Liver (tissue), 9 donors: Measurements from ENCODE around the gene NYAP2. TPM values are rescaled to one million over a fixed set of nuclear protein-coding genes. Genes with fewer than 3 reads are reported as not detected.

ENCODE experiments used
- DNase-seq: peaks from one replicate; pipeline ENCODE4 v3.0.0-alpha.2; 2017; ENCODE audit warnings: low spot score
- H3K27ac ChIP-seq, 2 donors: one replicate each; pipeline ENCODE4 v1.7.0; 2013; ENCODE audit warnings: inconsistent platforms in 2 of 2, low read length in 2 of 2, control low read depth in 1 of 2, low read depth in 1 of 2, mild to moderate bottlenecking in 1 of 2
- H3K27me3 ChIP-seq, 4 donors: one replicate each; pipeline versions ENCODE4 v1.6.1 to v1.7.0; 2013; ENCODE audit warnings: low read length in 3 of 4, inconsistent platforms in 1 of 4, mild to moderate bottlenecking in 1 of 4, moderate library complexity in 1 of 4; ENCODE audit not compliant: control insufficient read depth in 4 of 4, insufficient read depth in 4 of 4
- H3K36me3 ChIP-seq, 4 donors: one replicate each; pipeline versions ENCODE4 v1.6.1 to v1.7.0; 2013; ENCODE audit warnings: low read length in 3 of 4, mild to moderate bottlenecking in 3 of 4, low read depth in 1 of 4, moderate library complexity in 1 of 4; ENCODE audit not compliant: control insufficient read depth in 4 of 4, insufficient read depth in 3 of 4
- H3K4me1 ChIP-seq, 4 donors: one replicate each; pipeline versions ENCODE4 v1.6.1 to v1.7.0; 2013; ENCODE audit warnings: low read length in 3 of 4, mild to moderate bottlenecking in 3 of 4, moderate library complexity in 1 of 4; ENCODE audit not compliant: control insufficient read depth in 4 of 4, insufficient read depth in 4 of 4
- H3K4me3 ChIP-seq, 3 donors: one replicate each; pipeline versions ENCODE4 v1.6.1 to v1.7.0; 2013; ENCODE audit warnings: low read length in 3 of 3, control low read depth in 1 of 3, low read depth in 1 of 3, mild to moderate bottlenecking in 1 of 3
- H3K9ac ChIP-seq, 2 donors: one replicate each; pipeline ENCODE4 v1.7.0; 2013; ENCODE audit warnings: low read length in 2 of 2, mild to moderate bottlenecking in 2 of 2, moderate library complexity in 2 of 2, control low read depth in 1 of 2, low read depth in 1 of 2
- H3K9me3 ChIP-seq, 4 donors: one replicate each; pipeline versions ENCODE4 v1.6.1 to v1.7.0; 2013; ENCODE audit warnings: low read length in 3 of 4; ENCODE audit not compliant: control insufficient read depth in 4 of 4
- EGR1 ChIP-seq, 2 donors: IDR thresholded peaks; 2 replicates each; pipeline ENCODE4 v1.6.1; 2016 to 2018; ENCODE audit warnings: antibody characterized with exemption in 2 of 2, low read depth in 2 of 2
- FOXA1 ChIP-seq: IDR thresholded peaks from 2 replicates; pipeline ENCODE4 v1.6.1; 2016; ENCODE audit warnings: antibody characterized with exemption
- FOXA2 ChIP-seq: IDR thresholded peaks from 2 replicates; pipeline ENCODE4 v1.6.1; 2016; ENCODE audit warnings: antibody characterized with exemption
- GABPA ChIP-seq, 2 donors: IDR thresholded peaks in 1 of 2; conservative IDR thresholded peaks in 1 of 2; 2 replicates each; pipeline ENCODE4 v1.6.1; 2016; ENCODE audit warnings: antibody characterized with exemption in 2 of 2, mild to moderate bottlenecking in 1 of 2, moderate library complexity in 1 of 2
- HNF4A ChIP-seq, 2 donors: conservative IDR thresholded peaks; 2 replicates each; pipeline ENCODE4 v1.6.1; 2016; ENCODE audit warnings: antibody characterized with exemption in 2 of 2, mild to moderate bottlenecking in 2 of 2
- HNF4G ChIP-seq: IDR thresholded peaks from 2 replicates; pipeline ENCODE4 v1.6.1; 2016; ENCODE audit warnings: antibody characterized with exemption
- JUND ChIP-seq, 2 donors: IDR thresholded peaks; 2 replicates each; pipeline ENCODE4 v1.6.1; 2016; ENCODE audit warnings: antibody characterized with exemption in 2 of 2
- NR2F2 ChIP-seq: IDR thresholded peaks from 2 replicates; pipeline ENCODE4 v1.6.1; 2016; ENCODE audit warnings: antibody characterized with exemption
- RAD21 ChIP-seq, 2 donors: IDR thresholded peaks; 2 replicates each; pipeline ENCODE4 v1.6.1; 2016; ENCODE audit warnings: antibody characterized with exemption in 2 of 2, mild to moderate bottlenecking in 2 of 2
- RXRA ChIP-seq, 2 donors: IDR thresholded peaks; 2 replicates each; pipeline ENCODE4 v1.6.1; 2017 to 2018; ENCODE audit warnings: antibody characterized with exemption in 2 of 2, mild to moderate bottlenecking in 1 of 2
- SP1 ChIP-seq: IDR thresholded peaks from 2 replicates; pipeline ENCODE4 v1.6.1; 2018; ENCODE audit warnings: antibody characterized with exemption, mild to moderate bottlenecking
- TAF1 ChIP-seq: conservative IDR thresholded peaks from 2 replicates; pipeline ENCODE4 v1.6.1; 2016; ENCODE audit warnings: antibody characterized with exemption, mild to moderate bottlenecking
- YY1 ChIP-seq: IDR thresholded peaks from 2 replicates; pipeline ENCODE4 v1.6.1; 2016; ENCODE audit warnings: antibody characterized with exemption, mild to moderate bottlenecking
- WGBS: extraction: QIAGEN DNeasy Blood & Tissue Kit; methylation state at CpG from one replicate; pipeline ENCODE4 v1.1.7; 2013; 5-methylcytosine and 5-hydroxymethylcytosine counted together
- polyA plus RNA-seq, 2 donors: library from polyadenylated mRNA; stranded (reverse) in 1 of 2; unstranded in 1 of 2; fragments of 200-250 nt in 1 of 2; fragments of >200 nt in 1 of 2; fragmentation: Nextera tagmentation in 1 of 2; extraction: Ambion mirVana in 1 of 2; gene quantifications; one replicate each; pipeline versions ENCODE4 v1.2.1 to v1.2.3, GENCODE V29; 2013 to 2015
- total RNA-seq, 2 donors: library from RNA; depleted of rRNA; stranded (reverse); fragments of >200 nt; gene quantifications; one replicate each; pipeline ENCODE4 v1.2.3, GENCODE V29; 2014
- TF ChIP-seq, protein P1 (sequence below): fragments of 150-350 bp; IDR thresholded peaks from 2 replicates; pipeline ENCODE4 v1.5.1; 2017; ENCODE audit warnings: improper control_type of control experiment, low read depth, low read length; ENCODE audit not compliant: missing input control
- TF ChIP-seq, protein P2 (sequence below): IDR thresholded peaks from 2 replicates; pipeline ENCODE4 v1.6.1; 2016; ENCODE audit warnings: antibody characterized with exemption
- TF ChIP-seq, protein P3 (sequence below): IDR thresholded peaks from 2 replicates; pipeline ENCODE4 v1.6.1; 2016; ENCODE audit warnings: antibody characterized with exemption
- TF ChIP-seq, protein P4 (sequence below): IDR thresholded peaks from 2 replicates; pipeline ENCODE4 v1.6.1; 2016; ENCODE audit warnings: antibody characterized with exemption
- donor health status: healthy.
- donor health status: healthy.
- donor health status: healthy.
- donor health status: healthy.
- donor health status: healthy.

NYAP2 gene
- total and polyA plus RNA-seq, 4 donors = not detected

DNA sequence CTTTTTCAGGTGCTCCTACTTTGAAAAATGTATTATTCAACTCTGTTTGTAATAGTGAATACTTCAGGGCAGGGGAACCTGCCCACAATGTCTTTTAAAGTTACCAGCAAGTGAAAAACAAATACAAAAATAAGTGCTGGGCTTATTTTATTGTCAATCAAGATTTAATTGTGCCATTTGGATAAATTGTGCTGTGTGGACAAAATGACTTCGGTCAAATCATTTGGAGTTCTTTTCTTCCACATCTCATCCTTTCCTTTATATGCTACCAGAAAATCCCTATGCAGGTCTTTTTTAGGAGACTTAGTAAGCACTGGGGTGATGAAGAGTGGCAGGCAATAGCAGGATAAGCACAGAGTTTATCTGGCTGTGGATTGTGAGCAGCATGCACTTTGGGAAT lies 63.9 kb downstream of the NYAP2 start:
- no peaks in the 10 kb centered on the region for H3K9me3 ChIP-seq
- no peaks in the 10 kb centered on the region for H3K36me3 ChIP-seq
- no peak overlapping the region for H3K27ac ChIP-seq
- no peak overlapping the region for H3K4me3 ChIP-seq
- no peak for DNase-seq
- H3K4me1 ChIP-seq = peaks cover 0 to 11% (median 3%) of the 10 kb centered on the region in 4 donors
- H3K27me3 ChIP-seq = peaks cover 0 to 3% (median 0%) of the 10 kb centered on the region in 4 donors
- TF ChIP-seq YY1 = no peak
- no peak for TF ChIP-seq TAF1
- no peak for TF ChIP-seq RAD21 (IDR thresholded peaks at IDR 0.05)
- TF ChIP-seq RXRA (IDR thresholded peaks at IDR 0.05) = no peak
- TF ChIP-seq SP1 = no peak
- no peak for TF ChIP-seq EGR1 (IDR thresholded peaks at IDR 0.05; ENCODE audit: low read depth in 2 of 2)
- TF ChIP-seq, protein P1, sequence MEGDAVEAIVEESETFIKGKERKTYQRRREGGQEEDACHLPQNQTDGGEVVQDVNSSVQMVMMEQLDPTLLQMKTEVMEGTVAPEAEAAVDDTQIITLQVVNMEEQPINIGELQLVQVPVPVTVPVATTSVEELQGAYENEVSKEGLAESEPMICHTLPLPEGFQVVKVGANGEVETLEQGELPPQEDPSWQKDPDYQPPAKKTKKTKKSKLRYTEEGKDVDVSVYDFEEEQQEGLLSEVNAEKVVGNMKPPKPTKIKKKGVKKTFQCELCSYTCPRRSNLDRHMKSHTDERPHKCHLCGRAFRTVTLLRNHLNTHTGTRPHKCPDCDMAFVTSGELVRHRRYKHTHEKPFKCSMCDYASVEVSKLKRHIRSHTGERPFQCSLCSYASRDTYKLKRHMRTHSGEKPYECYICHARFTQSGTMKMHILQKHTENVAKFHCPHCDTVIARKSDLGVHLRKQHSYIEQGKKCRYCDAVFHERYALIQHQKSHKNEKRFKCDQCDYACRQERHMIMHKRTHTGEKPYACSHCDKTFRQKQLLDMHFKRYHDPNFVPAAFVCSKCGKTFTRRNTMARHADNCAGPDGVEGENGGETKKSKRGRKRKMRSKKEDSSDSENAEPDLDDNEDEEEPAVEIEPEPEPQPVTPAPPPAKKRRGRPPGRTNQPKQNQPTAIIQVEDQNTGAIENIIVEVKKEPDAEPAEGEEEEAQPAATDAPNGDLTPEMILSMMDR = no peak
- TF ChIP-seq, protein P2, sequence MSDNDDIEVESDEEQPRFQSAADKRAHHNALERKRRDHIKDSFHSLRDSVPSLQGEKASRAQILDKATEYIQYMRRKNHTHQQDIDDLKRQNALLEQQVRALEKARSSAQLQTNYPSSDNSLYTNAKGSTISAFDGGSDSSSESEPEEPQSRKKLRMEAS = no peak
- TF ChIP-seq JUND (IDR thresholded peaks at IDR 0.05) = no peak
- TF ChIP-seq, protein P3, sequence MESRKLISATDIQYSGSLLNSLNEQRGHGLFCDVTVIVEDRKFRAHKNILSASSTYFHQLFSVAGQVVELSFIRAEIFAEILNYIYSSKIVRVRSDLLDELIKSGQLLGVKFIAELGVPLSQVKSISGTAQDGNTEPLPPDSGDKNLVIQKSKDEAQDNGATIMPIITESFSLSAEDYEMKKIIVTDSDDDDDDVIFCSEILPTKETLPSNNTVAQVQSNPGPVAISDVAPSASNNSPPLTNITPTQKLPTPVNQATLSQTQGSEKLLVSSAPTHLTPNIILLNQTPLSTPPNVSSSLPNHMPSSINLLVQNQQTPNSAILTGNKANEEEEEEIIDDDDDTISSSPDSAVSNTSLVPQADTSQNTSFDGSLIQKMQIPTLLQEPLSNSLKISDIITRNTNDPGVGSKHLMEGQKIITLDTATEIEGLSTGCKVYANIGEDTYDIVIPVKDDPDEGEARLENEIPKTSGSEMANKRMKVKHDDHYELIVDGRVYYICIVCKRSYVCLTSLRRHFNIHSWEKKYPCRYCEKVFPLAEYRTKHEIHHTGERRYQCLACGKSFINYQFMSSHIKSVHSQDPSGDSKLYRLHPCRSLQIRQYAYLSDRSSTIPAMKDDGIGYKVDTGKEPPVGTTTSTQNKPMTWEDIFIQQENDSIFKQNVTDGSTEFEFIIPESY = no peak
- TF ChIP-seq FOXA1 = no peak
- TF ChIP-seq HNF4A (conservative IDR thresholded peaks at IDR 0.05) = no peak
- no peak for TF ChIP-seq HNF4G
- no peak for TF ChIP-seq GABPA (IDR thresholded peaks at IDR 0.05 in 1 of 2, conservative IDR thresholded peaks at IDR 0.05 in 1 of 2)
- no peak for TF ChIP-seq FOXA2
- no peak for TF ChIP-seq NR2F2
- H3K9ac ChIP-seq = no peak overlapping the region
- WGBS = 86% methylated on average over 1 of the region's 1 CpG

DNA sequence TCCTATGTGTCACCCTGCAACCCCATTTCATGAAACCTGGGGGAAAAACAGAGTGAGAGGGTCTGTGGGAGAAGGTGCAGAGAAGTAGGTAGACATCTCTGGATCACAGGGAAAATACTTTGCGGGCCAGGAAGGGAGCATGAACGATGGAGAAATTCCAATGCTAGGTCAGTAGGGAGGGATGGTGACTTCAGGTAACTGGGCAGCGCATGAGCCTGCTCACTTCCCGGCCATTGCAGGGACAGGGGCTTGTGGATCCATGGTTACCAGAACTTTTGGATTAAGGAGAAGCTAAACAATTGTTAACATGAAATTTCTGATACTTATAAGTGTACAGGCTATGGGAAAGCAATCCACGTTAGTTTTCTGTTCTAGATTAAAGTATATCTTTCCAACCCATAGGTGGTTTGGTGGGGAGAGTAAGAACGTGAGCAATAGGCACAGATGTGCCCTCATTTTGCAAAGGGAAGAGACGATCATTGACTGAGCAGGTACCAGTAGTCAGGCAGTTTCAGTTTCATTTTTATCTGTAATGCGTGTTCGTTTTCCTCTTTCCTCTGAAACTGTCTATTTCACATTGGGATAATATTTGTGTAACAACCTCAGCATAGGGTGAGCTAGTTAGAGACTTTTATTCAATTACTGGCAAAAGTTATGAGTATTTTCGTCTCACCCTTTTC lies 65.0 kb downstream of the NYAP2 start:
- H3K36me3 ChIP-seq = no peaks in the 10 kb centered on the region
- WGBS = 60% methylated on average over 10 of the region's 10 CpGs
- H3K27me3 ChIP-seq = peaks cover 0 to 3% (median 0%) of the 10 kb centered on the region in 4 donors
- H3K4me3 ChIP-seq = peak overlapping the region; percentile 31 to 43 (median 37)
- peaks cover 0 to 11% (median 3%) of the 10 kb centered on the region in 4 donors for H3K4me1 ChIP-seq
- no peak overlapping the region for H3K27ac ChIP-seq
- H3K9me3 ChIP-seq = no peaks in the 10 kb centered on the region
- no peak overlapping the region for H3K9ac ChIP-seq
- DNase-seq = no peak
- TF ChIP-seq, protein P3 = no peak
- TF ChIP-seq, protein P2 = no peak
- no peak for TF ChIP-seq HNF4G
- TF ChIP-seq GABPA (IDR thresholded peaks at IDR 0.05 in 1 of 2, conservative IDR thresholded peaks at IDR 0.05 in 1 of 2) = no peak
- TF ChIP-seq, protein P4, sequence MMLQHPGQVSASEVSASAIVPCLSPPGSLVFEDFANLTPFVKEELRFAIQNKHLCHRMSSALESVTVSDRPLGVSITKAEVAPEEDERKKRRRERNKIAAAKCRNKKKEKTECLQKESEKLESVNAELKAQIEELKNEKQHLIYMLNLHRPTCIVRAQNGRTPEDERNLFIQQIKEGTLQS = no peak
- TF ChIP-seq SP1 = no peak
- no peak for TF ChIP-seq TAF1
- no peak for TF ChIP-seq EGR1 (IDR thresholded peaks at IDR 0.05; ENCODE audit: low read depth in 2 of 2)
